Coronary artery (tissue), 2 donors: ENCODE measurements around the gene DNAJA4.
A peak's percentile ranks its signal among the peaks of the same experiment; 100 is the strongest.

ENCODE experiments used
- DNase-seq: peaks from one replicate; pipeline ENCODE4 v3.0.0-alpha.2; 2017; ENCODE audit warnings: low spot score
- H3K27ac ChIP-seq, 2 donors: fragments of 200-600 bp; sonication (generic); one replicate each; pipeline ENCODE4 v1.5.1; 2016 to 2019
- H3K4me3 ChIP-seq: fragments of 200-600 bp; sonication (generic); 2 replicates; pipeline ENCODE4 v1.5.1; 2016; ENCODE audit warnings: mild to moderate bottlenecking, moderate library complexity
- CTCF ChIP-seq: fragments of 200-600 bp; sonication (generic); IDR thresholded peaks from one replicate; pipeline ENCODE4 v1.5.1; 2019; ENCODE audit warnings: antibody characterized with exemption

Gene DNAJA4

GRCh38 chr15:78236491-78236890 lies 27.9 kb upstream of the DNAJA4 start:
- H3K27ac ChIP-seq: no peak overlapping the region
- H3K4me3 ChIP-seq: no peak overlapping the region
- no peak for DNase-seq
- TF ChIP-seq CTCF: no peak

- DNase-seq: no peak
- H3K4me3 ChIP-seq: no peak overlapping the region
- no peak overlapping the region for H3K27ac ChIP-seq
- no peak for TF ChIP-seq CTCF
These were observed 27.2 kb upstream of the DNAJA4 start for GRCh38 chr15:78237146-78237545.

- no peak overlapping the region for H3K4me3 ChIP-seq
- no peak for DNase-seq
- no peak for TF ChIP-seq CTCF
These were observed 24.6 kb upstream of the DNAJA4 start for GRCh38 chr15:78239811-78240210.

GRCh38 chr15:78241017-78241416 lies 23.3 kb upstream of the DNAJA4 start:
- Histone ChIP-seq H3K4me3 (no peak overlapping the region), H3K27ac (no peak overlapping the region)
- peak; percentile 71 for TF ChIP-seq CTCF
- DNase-seq: no peak

More at GRCh38 chr15:78239811-78240210, 24.6 kb upstream of the DNAJA4 start:
- no peak overlapping the region for H3K27ac ChIP-seq

GRCh38 chr15:78242128-78242527 lies 22.2 kb upstream of the DNAJA4 start:
- H3K27ac ChIP-seq: no peak overlapping the region
- H3K4me3 ChIP-seq: no peak overlapping the region
- no peak for DNase-seq
- TF ChIP-seq CTCF: no peak

- Histone ChIP-seq H3K27ac (no peak overlapping the region), H3K4me3 (no peak overlapping the region)
- DNase-seq: no peak
- no peak for TF ChIP-seq CTCF
These were observed 21.3 kb upstream of the DNAJA4 start for GRCh38 chr15:78243058-78243457.

GRCh38 chr15:78243491-78243941 lies 20.8 kb upstream of the DNAJA4 start:
- no peak for DNase-seq
- H3K27ac ChIP-seq: no peak overlapping the region

More at GRCh38 chr15:78243491-78243941, 20.8 kb upstream of the DNAJA4 start:
- no peak for TF ChIP-seq CTCF
- H3K4me3 ChIP-seq: no peak overlapping the region
